ENCODE data around the gene ITFG2.

DNA sequence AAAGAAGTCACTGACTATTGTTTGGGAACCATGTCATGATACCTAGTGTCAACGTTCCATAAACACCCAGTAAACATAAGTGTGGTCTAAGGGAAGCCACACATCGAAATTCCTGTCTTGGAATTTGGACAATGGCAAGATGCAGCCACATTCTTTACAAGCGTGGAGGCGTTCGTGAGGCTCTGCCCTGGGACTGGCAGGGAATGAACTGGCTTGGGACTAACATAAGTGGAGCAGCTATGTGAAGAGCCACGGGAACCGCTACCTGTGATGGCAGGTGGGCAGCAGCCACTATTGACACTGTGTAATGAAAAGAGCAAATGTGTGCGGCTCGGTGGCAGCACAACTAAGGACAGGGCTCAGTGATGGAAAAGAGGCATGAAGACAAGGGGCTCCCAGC is 32.3 kb downstream of the ITFG2 start:
- TF ChIP-seq POLR2AphosphoS5 (IDR thresholded peaks at IDR 0.05; ENCODE audit: borderline replicate concordance, low read depth, low read length) (no peak), FOXP2 (optimal IDR thresholded peaks at IDR 0.05; ENCODE audit: control extremely low read depth, extremely low read length, insufficient read depth) (no peak), EZH2 (IDR thresholded peaks at IDR 0.05) (no peak)

Data from SK-N-MC (cell line).